Activated T-helper 2 cell treated with anti-CD3 and anti-CD28 coated beads, Interferon-gamma antibody, Interleukin-2, Interleukin-4, amounts not matched to agents 10 μg/mL and 5 μg/mL and 100 μg/mL, durations not matched to agents 14 hours and 24 hours and 36 hours (primary cell): Measurements from ENCODE around the gene ZFR. TPM values are rescaled to one million over a fixed set of nuclear protein-coding genes. Genes with fewer than 3 reads are reported as not detected.

Source experiments
- DNase-seq: peaks from one replicate; pipeline ENCODE4 v3.0.0; 2021; ENCODE audit warnings: low spot score
- H3K27ac Mint-ChIP-seq: one replicate; pipeline ENCODE4 v1.8.0; 2021; ENCODE audit warnings: mixed read lengths
- H3K27me3 Mint-ChIP-seq: one replicate; pipeline ENCODE4 v1.8.0; 2021; ENCODE audit warnings: low read depth, mixed read lengths
- H3K36me3 Mint-ChIP-seq: one replicate; pipeline ENCODE4 v1.8.0; 2021; ENCODE audit warnings: low read depth, mixed read lengths
- H3K4me1 Mint-ChIP-seq: one replicate; pipeline ENCODE4 v1.8.0; 2021; ENCODE audit warnings: low read depth, mixed read lengths
- H3K4me3 Mint-ChIP-seq: one replicate; pipeline ENCODE4 v1.8.0; 2021; ENCODE audit warnings: low read depth, mild to moderate bottlenecking, moderate library complexity, mixed read lengths
- H3K9me3 Mint-ChIP-seq: one replicate; pipeline ENCODE4 v1.8.0; 2021; ENCODE audit warnings: mixed read lengths
- intact Hi-C: fragments of 100-400 bp; cut with micrococcal nuclease; formaldehyde crosslinking; loops from one replicate; pipeline ENCODE4 v1.15.1; 2023
- total RNA-seq: library from RNA; stranded (reverse); gene quantifications from 2 replicates; pipeline ENCODE4 v1.2.3, GENCODE V29; 2022

The ZFR gene
- total RNA-seq: 68.6 and 69.2 TPM in 2 replicates

- H3K9me3 Mint-ChIP-seq: no peaks in the 10 kb centered on the region
- peaks cover 17% of the 10 kb centered on the region for H3K27me3 Mint-ChIP-seq
- DNase-seq: peak; percentile 91
- intact Hi-C loops: loop anchor here (1.0 to 5.0 kb wide), 3 partner anchors 18 to 272 kb away; partner anchors contain the start of gene GOLPH3
- peak within 1 kb of the TSS; percentile 93 for H3K27ac Mint-ChIP-seq
- H3K4me1 Mint-ChIP-seq: peaks cover 30% of the 10 kb centered on the region
- peak within 1 kb of the TSS; percentile 93 for H3K4me3 Mint-ChIP-seq
- peaks cover 28% of the 10 kb centered on the region for H3K36me3 Mint-ChIP-seq
Observed at GRCh38 chr5:32444431-32445286, at the start of gene ZFR. ZFR (minus strand) TSS chr5:32444740; CDS start chr5:32444658, 82 bp downstream.

GRCh38 chr5:32490972-32491557, 46.5 kb upstream of the ZFR start:
- Mint-ChIP-seq H3K36me3 (no peaks in the 10 kb centered on the region), H3K4me3 (no peak overlapping the region), H3K4me1 (no peaks in the 10 kb centered on the region), H3K27me3 (no peaks in the 10 kb centered on the region), H3K27ac (no peak overlapping the region), H3K9me3 (no peaks in the 10 kb centered on the region)
- intact Hi-C loops: no loop called here
- no peak for DNase-seq

DNA sequence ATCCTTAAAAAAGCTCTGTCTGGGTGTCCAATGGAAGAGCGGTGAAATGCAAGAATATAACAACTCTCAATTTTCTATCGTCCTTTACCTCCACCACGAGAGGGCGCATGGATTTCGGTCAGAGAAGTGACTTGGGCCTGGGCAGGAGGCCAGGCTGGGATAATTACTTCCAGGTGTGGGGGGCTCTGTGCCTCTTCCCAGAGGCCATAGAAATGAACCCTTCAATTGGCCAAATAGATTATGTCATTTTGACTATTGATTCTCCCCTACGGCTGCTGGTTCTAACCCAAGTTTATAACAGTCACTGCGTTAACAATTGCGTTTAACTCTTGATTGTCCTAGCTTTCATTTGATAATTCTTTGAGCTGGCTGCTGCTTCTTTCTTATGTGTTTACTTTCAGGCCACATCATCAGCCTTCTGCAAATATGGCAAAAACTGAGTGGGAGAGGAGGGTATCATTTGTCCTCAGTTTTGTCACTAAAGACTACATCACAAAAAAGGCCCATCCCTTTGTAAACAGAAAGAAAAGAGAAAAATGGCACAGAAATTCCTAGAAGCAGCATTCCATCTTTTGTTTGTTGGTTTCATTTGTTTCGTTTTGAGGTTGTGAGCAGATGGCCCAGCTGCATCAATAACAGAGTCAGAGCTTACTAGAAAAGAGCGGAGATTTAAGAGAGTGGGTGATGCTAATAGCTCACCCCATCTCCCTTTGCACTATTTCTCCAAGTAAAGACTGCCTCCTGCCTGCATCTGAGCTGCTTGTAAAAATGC, 45.4 kb upstream of the ZFR start:
- intact Hi-C loops: loop anchor here (1.0 kb wide), 2 partner anchors 100 to 123 kb away; no protein-coding TSS in a partner anchor
- peak; percentile 45 for DNase-seq
- no peaks in the 10 kb centered on the region for H3K4me1 Mint-ChIP-seq
- H3K36me3 Mint-ChIP-seq: no peaks in the 10 kb centered on the region
- no peaks in the 10 kb centered on the region for H3K27me3 Mint-ChIP-seq
- H3K27ac Mint-ChIP-seq: no peak overlapping the region
- no peak overlapping the region for H3K4me3 Mint-ChIP-seq
- no peaks in the 10 kb centered on the region for H3K9me3 Mint-ChIP-seq

- intact Hi-C loops: no loop called here
- no peak overlapping the region for H3K27ac Mint-ChIP-seq
- H3K36me3 Mint-ChIP-seq: no peaks in the 10 kb centered on the region
- no peak for DNase-seq
- H3K4me3 Mint-ChIP-seq: no peak overlapping the region
- H3K9me3 Mint-ChIP-seq: no peaks in the 10 kb centered on the region
- no peaks in the 10 kb centered on the region for H3K4me1 Mint-ChIP-seq
- no peaks in the 10 kb centered on the region for H3K27me3 Mint-ChIP-seq
Observed at GRCh38 chr5:32487424-32487823, 42.9 kb upstream of the ZFR start.

GRCh38 chr5:32487008-32487407, 42.5 kb upstream of the ZFR start:
- Mint-ChIP-seq H3K4me3 (no peak overlapping the region), H3K4me1 (no peaks in the 10 kb centered on the region), H3K27ac (no peak overlapping the region), H3K36me3 (no peaks in the 10 kb centered on the region), H3K9me3 (no peaks in the 10 kb centered on the region), H3K27me3 (no peaks in the 10 kb centered on the region)
- intact Hi-C loops: no loop called here
- DNase-seq: no peak

DNA sequence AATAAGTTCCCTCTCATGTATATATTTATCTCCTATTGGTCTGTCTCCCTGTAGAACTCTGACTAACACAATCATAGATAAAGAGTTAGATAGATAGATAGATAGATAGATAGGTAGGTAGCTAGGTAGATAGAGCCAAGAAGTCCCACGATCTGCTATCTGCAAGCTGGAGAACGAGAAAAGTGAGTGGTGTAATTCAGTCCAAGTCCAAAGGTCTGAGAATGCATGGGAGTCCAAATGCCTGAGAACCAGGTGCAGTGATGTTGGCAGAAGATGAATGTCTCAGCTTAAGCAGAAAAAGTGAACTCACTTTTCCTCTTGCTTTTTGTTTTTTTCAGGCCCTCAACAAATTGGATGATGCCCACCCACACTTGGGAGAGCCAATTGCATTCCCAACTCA, 37.7 kb upstream of the ZFR start:
- Mint-ChIP-seq H3K4me3 (no peak overlapping the region), H3K9me3 (no peaks in the 10 kb centered on the region), H3K27ac (no peak overlapping the region), H3K4me1 (no peaks in the 10 kb centered on the region), H3K27me3 (no peaks in the 10 kb centered on the region), H3K36me3 (no peaks in the 10 kb centered on the region)
- intact Hi-C loops: no loop called here
- DNase-seq: no peak

DNA sequence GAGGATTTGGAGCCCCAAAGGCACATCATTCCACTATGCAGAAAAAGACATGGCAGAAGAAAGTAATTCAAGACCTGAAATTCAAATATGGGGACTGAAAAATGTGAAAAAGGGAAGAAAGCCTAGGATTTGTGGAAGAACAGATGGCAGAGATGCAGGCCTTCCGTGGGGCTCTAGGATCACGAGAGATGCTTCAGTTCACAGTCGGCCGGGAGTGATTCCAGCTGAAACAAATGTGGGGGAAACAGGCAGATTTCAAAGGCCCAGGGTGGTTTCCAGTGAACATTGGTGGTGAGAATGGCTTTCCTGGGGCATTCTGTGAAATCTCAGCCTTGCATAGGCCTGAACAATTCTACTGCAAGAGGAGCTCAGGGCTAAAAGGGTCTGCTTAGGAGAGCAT, 34.6 kb upstream of the ZFR start:
- intact Hi-C loops: no loop called here
- H3K36me3 Mint-ChIP-seq: no peaks in the 10 kb centered on the region
- H3K9me3 Mint-ChIP-seq: no peaks in the 10 kb centered on the region
- no peak for DNase-seq
- no peaks in the 10 kb centered on the region for H3K4me1 Mint-ChIP-seq
- no peak overlapping the region for H3K4me3 Mint-ChIP-seq
- H3K27ac Mint-ChIP-seq: no peak overlapping the region
- H3K27me3 Mint-ChIP-seq: no peaks in the 10 kb centered on the region

- H3K36me3 Mint-ChIP-seq: no peaks in the 10 kb centered on the region
- no peaks in the 10 kb centered on the region for H3K9me3 Mint-ChIP-seq
- H3K27ac Mint-ChIP-seq: no peak overlapping the region
Observed at GRCh38 chr5:32476891-32477290, 32.4 kb upstream of the ZFR start.

GRCh38 chr5:32475334-32476097, 31.0 kb upstream of the ZFR start:
- Mint-ChIP-seq H3K36me3 (no peaks in the 10 kb centered on the region), H3K9me3 (no peaks in the 10 kb centered on the region), H3K4me1 (no peaks in the 10 kb centered on the region), H3K27ac (no peak overlapping the region), H3K27me3 (peaks cover 4% of the 10 kb centered on the region), H3K4me3 (no peak overlapping the region)
- intact Hi-C loops: no loop called here
- DNase-seq: no peak

More at GRCh38 chr5:32476891-32477290, 32.4 kb upstream of the ZFR start:
- Mint-ChIP-seq H3K4me1 (no peaks in the 10 kb centered on the region), H3K4me3 (no peak overlapping the region), H3K27me3 (peaks cover 4% of the 10 kb centered on the region)
- no peak for DNase-seq
- intact Hi-C loops: no loop called here

DNA sequence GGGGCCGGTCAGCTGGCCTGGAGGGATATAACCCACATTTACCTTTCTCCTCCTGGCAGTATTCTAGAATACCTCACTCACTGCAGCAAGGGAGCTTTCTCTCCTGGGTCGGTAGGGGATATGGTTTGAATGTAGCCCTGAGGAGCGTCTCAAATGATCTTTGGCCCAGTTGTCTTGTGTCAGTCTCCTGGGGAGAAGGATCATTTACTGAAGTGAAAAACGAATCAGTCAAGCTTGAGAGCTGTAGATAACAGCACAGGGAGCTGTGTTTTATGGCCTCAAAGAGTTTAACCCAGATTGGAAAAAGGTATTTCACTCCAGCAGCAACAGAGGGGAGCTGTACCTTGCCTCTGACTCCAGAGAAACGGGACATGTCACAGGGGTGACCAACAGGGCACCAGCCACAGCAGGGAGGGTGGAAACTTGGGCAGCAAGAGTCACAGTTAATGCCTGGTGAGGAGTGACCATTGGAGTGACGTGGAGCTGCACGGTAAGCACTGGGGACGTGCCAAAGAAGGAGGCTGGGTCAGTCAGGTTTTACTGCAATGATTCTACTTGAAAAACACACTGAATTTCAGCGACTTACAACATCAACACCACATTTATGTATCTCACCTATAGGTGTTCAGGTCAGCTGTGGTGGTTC, 29.8 kb upstream of the ZFR start:
- intact Hi-C loops: no loop called here
- DNase-seq: no peak
- no peaks in the 10 kb centered on the region for H3K4me1 Mint-ChIP-seq
- H3K4me3 Mint-ChIP-seq: no peak overlapping the region
- no peak overlapping the region for H3K27ac Mint-ChIP-seq
- H3K9me3 Mint-ChIP-seq: no peaks in the 10 kb centered on the region
- peaks cover 4% of the 10 kb centered on the region for H3K27me3 Mint-ChIP-seq
- no peaks in the 10 kb centered on the region for H3K36me3 Mint-ChIP-seq

DNA sequence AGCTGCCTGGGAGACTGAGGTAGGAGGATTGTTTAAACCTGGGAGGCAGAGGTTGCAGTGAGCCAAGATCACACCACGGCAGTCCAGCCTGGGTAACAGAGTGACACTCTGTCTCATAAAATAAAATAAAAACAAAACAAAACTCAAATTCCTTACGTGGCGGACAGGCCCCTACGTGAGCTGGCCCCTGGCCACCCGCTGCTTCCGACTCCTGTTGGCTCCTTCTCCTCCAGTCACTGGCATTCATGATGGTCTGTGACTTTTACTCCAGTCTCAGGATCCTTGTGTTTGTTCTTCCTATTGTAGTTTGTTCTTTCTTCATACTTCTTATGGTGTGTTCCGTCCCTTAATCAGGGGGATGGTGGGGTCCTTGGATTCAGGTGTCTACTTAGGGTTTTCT, 28.5 kb upstream of the ZFR start:
- intact Hi-C loops: no loop called here
- no peaks in the 10 kb centered on the region for H3K36me3 Mint-ChIP-seq
- peaks cover 4% of the 10 kb centered on the region for H3K27me3 Mint-ChIP-seq
- H3K4me3 Mint-ChIP-seq: no peak overlapping the region
- no peaks in the 10 kb centered on the region for H3K4me1 Mint-ChIP-seq
- no peak for DNase-seq
- no peaks in the 10 kb centered on the region for H3K9me3 Mint-ChIP-seq
- H3K27ac Mint-ChIP-seq: no peak overlapping the region

DNA sequence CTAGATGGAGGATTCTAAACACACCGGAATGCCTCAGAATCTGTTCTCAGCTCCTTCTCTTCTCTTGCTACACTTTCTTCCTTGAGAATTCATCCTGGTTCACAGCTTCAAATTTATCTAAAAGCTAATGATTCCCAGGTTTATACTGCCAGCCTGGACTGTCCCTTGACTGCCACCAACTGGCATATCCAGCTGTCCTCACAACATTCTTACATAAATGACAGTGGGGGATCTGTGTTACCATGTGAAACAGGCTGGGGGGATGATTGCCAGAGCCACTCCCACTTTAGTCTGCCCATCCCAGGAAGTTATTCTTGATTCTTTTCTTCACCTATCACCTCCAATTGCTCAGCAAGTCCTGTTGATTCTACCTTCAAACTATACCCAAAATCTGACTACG, 27.2 kb upstream of the ZFR start:
- Mint-ChIP-seq H3K9me3 (no peaks in the 10 kb centered on the region), H3K27me3 (peaks cover 4% of the 10 kb centered on the region), H3K36me3 (no peaks in the 10 kb centered on the region), H3K4me3 (no peak overlapping the region), H3K27ac (no peak overlapping the region), H3K4me1 (no peaks in the 10 kb centered on the region)
- intact Hi-C loops: no loop called here
- DNase-seq: no peak
